Fibroblast of gingiva (primary cell): ENCODE measurements around the gene IRF2.

ENCODE experiments used
- DNase-seq: peaks from one replicate; pipeline ENCODE4 v3.0.0-alpha.2; 2011; ENCODE audit warnings: low read depth

The IRF2 gene

DNA sequence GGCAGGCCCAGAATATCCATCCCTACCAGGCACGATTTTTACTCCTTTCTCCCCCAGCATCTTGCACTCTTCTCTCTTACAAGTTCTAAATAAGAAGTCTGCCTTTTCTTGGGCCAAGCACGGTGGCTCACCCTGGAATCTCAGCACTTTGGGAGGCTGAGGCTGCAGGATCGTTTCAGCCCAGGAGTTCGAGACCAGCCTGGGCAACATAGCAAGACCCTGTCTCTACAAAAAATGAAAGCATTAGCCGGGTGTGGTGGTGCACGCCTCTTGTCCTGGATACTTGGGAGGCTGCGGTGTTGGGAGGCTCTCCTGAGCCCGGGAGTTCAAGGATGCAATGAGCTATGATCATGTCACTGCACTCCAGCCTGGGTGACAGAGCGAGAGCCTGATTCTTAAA, 64.8 kb downstream of the IRF2 start:
- no peak for DNase-seq

DNA sequence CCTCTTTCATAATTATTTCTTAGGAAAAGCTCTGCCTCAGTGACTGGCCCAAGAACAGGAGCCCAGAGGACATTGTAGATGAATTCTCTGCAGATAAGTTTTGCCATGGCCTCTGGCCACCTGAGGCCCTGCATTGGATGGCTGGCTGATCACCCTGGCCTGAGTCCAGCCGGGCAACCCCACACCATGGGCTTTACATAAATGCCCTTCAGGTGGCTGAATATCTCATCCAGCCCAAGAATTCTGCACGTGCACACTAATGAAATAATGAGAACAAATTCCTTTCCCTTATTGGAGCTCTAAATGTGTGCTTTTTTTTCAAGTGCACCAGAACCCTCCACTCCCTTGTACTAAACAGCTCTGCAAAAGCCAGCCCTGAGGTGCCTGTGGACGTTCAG, 65.7 kb downstream of the IRF2 start:
- DNase-seq, result no peak

DNA sequence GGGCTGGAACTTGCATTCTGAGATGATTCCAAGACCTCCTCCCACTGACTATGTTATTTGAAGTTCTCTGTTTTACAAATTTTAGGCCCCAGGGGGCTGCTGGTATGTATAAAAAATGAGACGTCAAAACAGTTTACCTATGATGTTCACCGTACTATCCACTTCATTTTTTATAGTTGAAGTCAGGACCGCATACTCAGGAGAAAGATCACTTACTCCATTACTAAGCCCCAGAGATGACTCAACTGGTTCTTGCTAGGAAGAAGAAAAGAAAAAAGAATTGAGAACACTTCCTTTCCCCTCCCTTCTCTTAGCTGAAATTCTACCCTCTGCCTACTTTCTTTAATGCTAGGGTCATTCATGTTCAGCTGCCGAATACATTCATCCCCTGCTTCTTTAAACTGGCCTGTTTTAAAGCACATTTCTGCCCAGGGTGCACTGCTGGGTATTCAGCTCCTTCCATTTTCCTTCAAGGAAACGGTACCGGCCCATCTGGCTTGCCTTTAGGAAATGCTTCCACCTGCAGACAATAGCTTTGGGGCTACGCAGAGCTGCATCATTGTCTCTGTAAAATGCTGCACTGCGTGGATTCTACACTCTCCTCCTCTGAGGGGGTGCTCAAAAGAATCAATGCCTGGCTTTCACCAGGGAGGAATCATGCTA, 66.2 kb downstream of the IRF2 start:
- DNase-seq, result peak; percentile 67

DNA sequence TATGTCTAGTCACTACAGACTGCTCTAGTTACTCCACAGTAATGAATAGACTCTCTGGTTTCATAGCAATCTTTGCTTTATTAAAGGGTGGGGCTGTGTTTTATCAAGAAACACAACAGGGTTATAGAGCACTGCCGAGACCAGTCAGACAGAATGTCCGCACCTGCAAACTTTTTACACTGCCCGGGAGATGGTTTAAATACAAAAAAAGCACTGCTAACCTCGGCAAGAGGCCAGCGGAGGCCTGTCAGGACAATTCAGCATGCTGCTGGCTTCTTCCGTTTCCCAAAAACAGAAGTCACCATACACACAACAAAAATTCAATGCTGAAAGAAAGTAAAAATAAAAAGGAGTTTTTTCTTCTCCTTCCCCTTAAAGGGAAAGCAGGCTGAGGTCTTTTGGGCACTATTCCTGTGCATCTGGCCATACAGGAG, 67.4 kb downstream of the IRF2 start:
- DNase-seq, result no peak

DNA sequence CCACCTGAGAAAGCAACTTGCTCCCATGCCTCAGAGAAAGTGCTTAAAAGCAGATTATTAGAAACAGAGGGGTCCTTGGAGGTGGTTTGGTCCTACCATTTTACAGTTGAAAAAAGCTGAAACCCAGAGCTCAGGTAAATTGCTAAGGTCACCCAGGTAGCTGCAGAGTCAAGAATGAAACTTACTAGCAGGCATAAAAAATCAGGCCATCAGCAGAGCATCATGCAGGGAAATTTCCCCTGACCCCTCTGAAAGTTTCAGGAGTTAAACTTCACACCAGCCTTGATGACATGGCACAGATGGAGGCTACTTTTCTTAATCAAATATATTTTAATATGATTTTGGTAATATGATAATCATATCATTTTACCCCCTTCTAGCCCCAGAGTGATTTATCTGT, 70.3 kb downstream of the IRF2 start:
- DNase-seq, result no peak

DNA sequence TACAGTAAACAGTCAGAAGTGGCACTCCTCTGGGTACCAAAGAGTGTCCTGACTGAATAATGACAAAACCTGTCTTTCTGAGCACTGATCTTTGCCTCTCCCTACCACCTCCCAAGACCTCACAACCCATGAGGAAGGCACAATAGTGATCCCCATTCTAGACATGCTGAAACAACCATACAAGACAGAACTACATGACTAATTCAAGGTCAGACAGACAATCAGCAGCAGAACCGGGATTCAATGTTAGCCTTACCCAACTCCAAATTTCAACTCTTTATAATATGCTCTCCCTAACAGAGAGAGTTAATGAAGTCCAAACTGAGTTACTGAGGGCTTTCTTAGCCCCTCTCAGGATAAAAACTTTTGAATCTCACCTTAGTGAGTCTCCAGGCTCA, 71.0 kb downstream of the IRF2 start:
- DNase-seq, result no peak

DNA sequence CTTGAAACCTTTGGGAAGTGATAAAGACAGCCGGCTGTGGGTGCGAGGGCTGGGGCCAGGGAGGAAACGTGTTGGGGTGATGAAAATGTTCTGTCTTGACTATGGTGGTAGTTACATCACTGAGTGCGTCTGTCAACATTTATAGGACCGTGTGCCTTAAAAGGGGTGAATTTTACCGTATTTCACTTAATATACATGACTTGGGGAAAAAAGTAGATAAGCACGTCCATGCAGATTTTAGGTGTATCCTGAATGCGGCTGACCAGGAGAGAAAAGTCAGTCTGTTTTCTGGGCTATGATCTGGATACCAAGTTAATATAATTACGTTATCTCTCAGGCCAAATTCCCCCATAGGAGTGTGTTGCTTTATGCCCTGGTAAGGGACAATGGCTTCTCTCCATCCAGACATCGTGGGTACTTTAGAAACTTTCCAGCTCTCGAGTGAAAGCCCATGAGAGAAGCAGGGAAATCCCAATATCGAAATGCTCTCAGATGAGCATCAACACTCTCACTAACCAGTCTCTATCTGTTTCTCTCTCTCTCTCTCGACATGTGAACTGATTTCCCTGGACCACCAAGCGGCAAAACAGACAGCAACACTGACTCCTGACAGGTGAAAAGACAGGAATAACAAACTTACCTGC, 71.5 kb downstream of the IRF2 start:
- DNase-seq, result no peak

DNA sequence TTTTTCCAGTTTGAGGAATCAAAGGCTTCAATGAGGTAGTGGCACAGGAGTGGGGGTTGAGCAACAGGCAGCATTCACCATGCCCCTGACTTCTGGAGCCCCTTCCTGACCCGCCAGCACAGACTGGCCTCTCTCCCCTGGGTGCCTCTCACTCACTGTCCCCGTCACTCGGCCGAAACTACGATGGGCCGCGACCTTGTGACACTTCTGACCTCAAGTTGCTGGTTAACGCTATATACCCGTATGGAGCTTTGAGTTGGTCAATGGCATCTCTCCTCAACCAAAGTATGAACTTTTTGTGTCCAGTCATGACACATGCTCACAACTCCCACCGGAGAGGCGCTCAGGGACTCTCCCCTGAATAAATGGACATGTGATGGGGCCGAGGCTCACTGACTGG, 72.1 kb downstream of the IRF2 start:
- no peak for DNase-seq

DNA sequence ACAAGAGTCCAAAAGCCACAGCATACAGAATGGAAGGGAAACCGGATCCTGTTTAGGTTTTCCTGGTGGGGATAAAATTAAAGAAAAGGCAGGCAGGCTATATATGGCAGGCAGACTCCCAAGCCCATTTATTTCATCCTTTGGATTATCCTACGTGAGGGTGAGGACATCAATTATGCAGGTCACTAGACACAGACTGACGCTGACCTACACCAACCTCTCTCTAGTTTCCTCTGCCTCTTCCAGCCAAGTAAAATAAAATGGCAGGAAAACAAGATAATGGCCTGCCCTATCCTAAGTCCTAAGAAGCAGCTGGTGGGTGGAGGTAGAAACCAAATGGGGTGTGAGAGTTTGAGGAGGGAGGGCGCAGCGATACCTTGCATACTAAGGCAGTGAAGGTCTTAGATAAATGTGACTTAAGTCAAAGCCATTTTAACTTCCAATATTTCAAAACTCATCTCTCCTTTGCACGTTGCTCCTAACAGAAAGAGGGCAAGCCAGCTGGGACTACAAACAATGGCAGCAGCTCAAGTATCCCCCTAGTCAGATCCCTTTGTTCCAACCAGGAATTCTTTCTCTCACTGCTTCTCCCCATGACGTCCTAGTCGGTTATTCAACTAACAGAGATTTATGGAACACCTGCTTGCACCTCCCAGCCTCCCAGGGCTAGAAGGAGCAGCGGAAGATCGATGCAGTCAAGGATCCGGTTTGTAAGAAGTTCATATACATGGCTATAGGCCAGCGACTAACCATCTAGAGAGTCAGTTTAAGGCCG, 72.8 kb downstream of the IRF2 start:
- DNase-seq, result no peak

DNA sequence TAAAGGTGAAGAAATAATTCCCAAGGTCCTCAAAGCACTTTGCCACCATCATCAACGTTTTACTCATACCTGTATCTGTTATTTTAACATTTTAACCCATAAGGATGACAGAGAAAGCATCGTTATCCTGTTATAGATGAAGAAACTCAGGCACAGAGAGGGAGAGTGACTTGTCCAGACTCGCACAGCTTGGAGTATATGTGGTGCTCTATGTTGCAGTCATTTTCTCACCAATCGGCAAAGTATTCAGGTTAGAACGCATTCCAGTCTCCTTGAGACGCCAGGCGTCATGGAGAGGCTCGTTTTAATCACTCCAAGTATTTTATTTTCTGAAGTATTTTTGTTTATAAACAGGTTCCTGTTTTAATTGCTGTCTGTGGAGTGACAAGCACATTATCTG, 73.5 kb downstream of the IRF2 start:
- no peak for DNase-seq

DNA sequence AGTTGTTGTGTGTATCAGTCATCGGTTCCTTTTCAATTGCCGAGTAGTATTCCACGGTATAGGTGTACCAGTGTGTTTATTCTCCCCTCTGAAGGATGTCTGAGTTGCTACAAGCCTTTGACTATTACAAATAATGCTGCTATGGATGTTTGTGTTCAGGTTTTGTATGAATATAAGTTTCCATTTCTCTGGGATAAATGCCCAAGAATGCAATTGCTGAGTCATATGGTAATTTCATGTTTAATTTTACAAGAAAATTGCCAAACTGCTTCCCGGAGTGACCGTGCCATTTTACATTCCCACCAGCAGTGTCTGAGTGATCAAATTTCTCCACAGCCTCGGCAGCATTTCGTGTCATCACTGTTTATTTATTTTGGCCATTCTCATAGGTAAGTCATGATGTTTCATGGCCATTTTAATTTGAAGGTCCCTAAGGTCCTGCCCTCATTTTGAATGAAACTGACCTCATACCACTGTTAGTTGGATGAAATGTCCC, 73.9 kb downstream of the IRF2 start:
- DNase-seq, result peak; percentile 98

DNA sequence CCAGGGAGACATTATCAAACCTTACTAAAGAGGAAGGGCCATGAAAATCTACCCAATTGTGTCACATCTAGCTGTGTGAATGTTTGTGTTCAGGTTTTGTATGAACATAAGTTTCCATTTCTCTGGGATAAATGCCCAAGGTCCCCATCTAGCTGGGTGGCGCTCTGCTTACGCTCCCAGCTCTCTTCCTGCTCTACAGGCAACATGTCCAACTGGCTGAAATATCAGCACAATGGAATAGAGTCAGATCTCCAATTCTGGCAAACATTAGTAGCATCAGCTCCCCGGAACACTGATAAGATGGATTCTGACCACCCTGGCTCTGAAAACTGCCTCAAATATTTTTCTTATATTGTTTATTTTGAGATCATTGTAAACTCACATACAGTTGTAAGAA, 74.8 kb downstream of the IRF2 start:
- DNase-seq, result no peak

DNA sequence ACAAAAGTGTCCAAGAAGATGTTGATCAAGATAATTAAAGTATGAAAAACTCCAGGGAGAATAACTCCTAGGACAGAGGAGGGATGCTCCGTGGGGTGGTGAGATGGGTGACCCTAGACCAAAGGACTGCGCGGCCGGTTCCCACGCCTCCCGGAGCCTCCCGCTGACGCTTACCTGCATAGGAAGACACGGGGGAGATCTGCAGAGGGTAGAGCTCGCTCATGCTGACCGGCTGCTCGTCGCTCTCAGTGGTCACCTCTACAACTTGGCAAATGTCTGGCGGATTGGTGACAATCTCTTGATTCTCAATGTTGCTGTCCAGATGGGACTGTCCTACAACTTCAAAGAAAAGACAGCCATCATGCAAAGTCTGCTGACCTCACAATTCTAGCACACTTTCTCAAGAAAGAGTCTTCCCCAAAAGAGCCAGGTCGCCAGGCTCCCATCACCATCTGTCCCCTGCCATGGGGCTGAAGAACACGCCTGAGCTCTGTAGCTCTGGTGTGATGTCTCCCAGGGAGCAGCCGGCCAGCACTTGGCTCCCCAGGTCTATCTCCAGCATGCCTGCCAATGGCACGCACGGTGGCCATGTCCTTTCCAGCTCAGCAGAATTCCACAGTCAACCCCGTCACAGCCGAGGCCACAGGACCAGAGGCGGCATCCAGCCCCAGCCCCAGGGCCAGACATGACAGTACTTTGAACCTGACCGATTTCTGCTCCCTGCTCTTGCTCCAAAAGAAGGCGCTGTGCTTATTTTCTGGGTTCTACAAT, 75.4 kb downstream of the IRF2 start:
- no peak for DNase-seq

DNA sequence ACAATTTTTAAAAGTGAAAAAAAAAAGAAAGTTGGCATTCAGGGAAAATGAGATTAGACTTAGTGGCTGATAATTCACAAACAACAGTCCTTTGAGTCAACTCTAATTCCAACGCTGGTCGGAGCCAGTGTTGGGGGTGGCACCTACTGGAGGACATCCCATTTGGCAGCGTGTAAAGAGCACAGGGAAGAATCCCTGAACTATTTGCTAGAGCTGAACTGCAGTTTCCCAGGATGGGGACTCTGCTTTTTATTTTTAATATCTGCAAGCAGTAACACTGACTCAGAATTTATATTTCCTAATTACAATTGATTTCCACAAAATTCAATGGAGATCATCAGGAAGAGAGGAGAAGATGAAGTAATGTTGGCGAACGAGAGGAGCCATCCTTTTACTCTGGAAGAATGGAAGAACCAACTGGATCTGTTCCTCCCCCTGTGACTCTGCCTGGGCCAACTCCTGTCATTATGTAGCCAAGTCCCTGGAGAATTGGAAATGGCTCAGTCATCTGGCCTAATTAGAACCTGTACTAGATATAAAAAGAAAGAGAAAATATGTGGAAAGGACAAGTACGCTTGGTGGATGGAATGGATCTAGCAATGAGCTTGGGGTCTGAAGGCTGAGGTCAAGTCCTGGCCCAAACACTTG, 76.7 kb downstream of the IRF2 start:
- DNase-seq, result no peak

DNA sequence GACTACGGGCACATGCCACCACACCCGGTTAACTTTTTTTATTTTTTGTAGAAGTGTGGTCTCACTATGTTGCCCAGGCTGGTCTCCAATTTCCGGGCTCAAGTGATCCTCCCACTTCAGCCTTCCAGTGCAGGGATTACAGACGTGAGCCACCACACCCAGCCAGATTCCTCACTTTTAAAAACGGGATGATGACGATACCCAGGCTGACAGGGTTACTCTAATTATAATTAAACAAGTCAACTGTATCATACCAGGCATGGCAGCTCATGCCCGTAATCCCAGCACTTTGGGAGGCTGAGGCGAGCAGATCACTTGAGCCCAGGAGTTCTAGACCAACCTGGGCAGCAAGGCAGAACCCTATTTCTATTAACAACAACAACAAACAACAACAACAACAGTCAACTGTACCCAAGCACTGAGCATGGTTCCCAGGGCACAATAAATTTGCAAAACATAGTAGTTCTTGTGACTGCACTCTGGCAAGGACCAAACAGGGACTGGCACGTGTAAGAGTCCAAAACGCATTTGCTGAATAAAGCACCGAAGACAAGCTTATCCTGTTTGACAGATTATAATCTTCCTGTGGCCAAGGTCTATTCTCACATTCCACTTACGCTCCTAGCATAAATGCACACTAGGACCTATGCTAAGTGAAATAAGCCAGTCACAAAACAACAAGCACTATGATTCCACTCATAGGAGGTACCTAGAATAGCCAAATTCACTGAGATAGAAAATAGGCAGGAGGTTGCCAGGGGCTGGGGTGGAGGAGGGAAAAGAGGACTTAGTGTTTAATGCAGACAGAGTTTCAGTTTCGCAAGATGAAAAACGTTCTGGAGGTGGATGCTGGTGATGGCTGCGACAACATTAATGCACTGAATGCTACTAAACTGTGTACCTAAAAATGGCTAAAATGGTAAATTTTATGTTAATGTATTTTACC, 77.5 kb downstream of the IRF2 start:
- no peak for DNase-seq

DNA sequence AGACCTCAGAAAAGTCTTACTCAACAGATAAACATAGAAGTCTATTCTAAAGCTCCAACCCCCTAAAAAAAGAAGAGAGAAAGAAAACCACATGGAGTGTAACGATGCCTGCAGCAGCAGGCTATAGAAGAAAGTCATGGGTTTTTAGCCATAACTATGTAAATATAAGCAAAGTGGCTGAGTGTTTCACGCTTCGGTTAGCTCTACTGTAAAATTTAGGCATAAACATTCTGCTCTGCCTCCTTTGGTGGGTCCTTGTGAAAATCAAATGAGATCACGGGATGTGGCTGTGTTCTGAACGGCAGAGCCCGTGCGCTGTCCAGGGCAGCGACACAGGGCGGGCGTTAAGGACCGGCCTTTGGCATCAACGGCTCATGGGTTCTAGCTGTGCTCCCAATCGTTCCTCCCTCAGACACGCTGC, 78.4 kb downstream of the IRF2 start:
- peak; percentile 87 for DNase-seq

DNA sequence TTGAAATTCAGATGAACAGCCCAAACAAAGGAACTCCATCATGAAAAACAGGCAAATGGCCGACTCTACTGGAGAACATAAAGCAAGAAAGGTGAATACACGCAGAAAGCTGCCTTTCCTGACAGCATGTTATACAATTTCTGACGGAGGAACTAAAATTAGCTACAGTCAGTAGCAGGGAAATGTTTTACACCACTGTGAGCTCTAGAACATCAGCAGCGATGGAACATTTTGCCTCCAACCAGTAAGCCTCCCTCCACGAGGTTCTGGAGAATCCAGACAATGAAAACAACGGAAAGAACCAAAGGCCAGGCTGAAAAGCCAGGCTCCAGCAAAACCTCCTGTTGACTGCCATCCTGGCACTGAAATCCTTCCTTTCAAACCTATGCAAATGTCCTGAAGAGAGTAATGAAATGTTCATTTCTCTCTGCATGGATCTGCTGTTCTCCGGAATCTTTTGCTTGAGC, 78.9 kb downstream of the IRF2 start:
- DNase-seq, result no peak

DNA sequence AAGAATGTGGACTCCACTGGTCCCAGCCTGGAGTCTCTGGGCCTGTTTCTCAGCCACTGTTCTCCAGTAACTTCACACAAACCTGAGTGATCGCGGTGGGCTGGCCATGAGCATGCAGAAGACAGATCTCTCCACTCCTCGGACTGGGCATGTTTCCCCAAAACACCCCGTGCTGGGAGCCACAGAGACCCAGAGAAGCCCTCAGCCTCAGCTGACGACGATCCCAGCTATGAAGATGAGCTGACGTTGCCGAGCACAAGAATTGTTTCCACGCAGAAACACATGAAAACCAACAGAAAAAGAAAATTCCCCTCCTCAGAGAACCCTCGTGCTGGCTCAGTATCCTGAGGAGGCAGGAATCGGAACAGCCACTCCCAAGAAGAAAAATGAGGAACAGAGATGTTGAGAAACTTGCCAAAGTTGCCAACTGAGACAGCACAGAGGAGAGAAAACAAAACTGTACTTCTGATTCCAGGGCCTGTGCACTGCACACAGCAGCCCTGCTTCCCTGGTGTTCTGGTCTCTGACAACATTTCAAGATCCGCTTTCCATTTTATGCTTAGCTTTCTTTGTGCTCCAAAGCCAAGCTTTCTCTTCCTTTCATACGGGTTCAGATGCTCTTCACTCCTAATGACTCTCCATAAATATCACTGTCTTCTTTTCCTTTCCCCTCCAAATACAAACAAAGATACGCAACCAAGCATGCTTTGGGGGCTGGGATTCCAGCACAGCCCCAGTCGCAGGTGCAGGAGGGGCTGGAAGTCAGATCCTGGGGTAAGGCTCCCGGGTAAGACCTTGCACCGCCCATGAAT, 81.4 kb downstream of the IRF2 start:
- DNase-seq, result peak; percentile 48

DNA sequence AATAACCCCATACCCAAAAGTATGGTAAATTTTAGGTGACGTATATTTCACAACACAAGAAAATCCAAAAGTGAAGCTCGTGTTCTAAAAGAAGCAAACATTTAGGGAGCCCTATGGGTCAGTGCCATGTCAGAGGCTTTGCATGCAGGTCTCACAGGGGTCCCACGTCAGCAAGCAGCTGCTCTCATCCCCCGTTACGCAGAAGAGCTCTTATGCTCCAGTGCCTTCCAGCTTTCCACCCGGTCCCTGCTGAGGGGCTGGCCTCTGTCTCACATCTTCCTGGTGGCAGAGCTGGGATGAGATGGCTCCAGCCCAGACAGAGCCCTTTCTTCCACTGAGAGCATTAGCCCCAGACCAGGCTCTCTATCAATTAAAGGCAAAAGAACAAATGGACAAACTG, 82.0 kb downstream of the IRF2 start:
- DNase-seq, result no peak
